IMR-90 (cell line): ENCODE measurements around the gene CEACAM16.
A peak's percentile ranks its signal among the peaks of the same experiment; 100 is the strongest.

Source experiments
- CEBPB ChIP-seq: IDR thresholded peaks from 2 replicates; pipeline ENCODE4 v1.6.1; 2012; ENCODE audit warnings: low read depth, low read length, improper control_type of control experiment
- MAFK ChIP-seq: IDR thresholded peaks from 2 replicates; pipeline ENCODE4 v1.6.1; 2012; ENCODE audit warnings: low read depth, low read length, improper control_type of control experiment
- MAZ ChIP-seq: IDR thresholded peaks from 2 replicates; pipeline ENCODE4 v1.6.1; 2012; ENCODE audit warnings: low read depth, mild to moderate bottlenecking, low read length, improper control_type of control experiment, moderate library complexity, borderline replicate concordance
- POLR2A ChIP-seq: IDR thresholded peaks from 2 replicates; pipeline ENCODE4 v1.6.1; 2012; ENCODE audit warnings: mild to moderate bottlenecking, low read depth, low read length
- RAD21 ChIP-seq: IDR thresholded peaks from 2 replicates; pipeline ENCODE4 v1.6.1; 2012; ENCODE audit warnings: low read length, improper control_type of control experiment
- RCOR1 ChIP-seq: IDR thresholded peaks from 2 replicates; pipeline ENCODE4 v1.6.1; 2012; ENCODE audit warnings: mild to moderate bottlenecking, low read length, improper control_type of control experiment; ENCODE audit not compliant: insufficient replicate concordance
- RFX5 ChIP-seq: IDR thresholded peaks from 2 replicates; pipeline ENCODE4 v1.8.0; 2012; ENCODE audit warnings: low read depth, mild to moderate bottlenecking, low read length, moderate library complexity
- TF ChIP-seq, protein P1 (sequence below): conservative IDR thresholded peaks from 2 replicates; pipeline ENCODE4 v1.5.1; 2012; ENCODE audit warnings: mild to moderate bottlenecking, low read depth, low read length, improper control_type of control experiment
- TF ChIP-seq, protein P2 (sequence below): fragments of 150-350 bp; IDR thresholded peaks from 2 replicates; pipeline ENCODE4 v1.6.1; 2017; ENCODE audit warnings: mild to moderate bottlenecking, antibody characterized with exemption, low read length, low read depth
- TF ChIP-seq, protein P3 (sequence below): fragments of 150-350 bp; IDR thresholded peaks from 2 replicates; pipeline ENCODE4 v1.6.1; 2016; ENCODE audit warnings: low read depth, mild to moderate bottlenecking, low read length, moderate library complexity, borderline replicate concordance

DNA sequence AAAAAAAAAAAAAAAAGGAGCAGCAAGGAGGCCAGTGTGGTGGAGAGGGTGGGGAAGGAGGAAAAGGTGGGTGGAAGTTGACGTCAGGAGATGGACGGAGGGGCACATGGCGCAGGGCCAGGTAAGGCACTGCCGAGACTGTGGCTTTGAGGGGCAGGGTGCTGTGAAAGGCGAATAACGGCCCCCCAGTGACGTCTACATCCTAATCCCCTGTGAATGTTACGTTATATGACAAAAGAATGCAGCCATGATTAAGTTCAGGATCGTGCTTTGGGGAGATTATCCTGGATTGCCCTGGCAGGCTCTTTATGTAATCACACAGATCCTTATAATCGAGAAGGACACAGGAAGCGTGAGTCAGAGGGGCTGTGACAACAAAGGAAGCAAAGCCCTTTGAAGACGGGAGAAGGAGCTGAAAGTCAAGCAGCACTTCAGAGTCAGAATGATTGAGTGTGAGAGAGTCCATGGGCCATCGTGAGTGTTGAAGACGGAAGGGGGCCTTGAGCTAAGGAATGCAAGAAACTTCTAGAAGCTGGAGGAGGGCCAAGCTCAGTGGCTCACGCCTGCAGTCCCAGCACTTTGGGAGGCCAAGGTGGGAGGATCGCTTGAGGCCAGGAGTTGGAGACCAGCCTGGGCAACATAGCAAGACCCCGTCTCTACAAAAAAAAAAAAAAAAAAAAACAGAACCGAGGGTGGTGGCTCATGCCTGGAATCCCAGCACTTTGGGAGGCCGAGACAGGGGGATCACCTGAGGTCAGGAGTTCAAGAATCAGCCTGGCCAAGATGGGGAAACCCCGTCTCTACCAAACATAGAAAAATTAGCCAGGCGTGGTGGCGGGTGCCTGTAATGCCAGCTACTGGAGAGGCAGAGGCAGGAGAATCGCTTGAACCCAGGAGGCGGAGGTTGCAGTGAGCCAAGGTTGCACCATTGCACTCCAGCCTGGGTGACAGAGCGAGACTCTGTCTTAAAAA, 13.8 kb upstream of the CEACAM16 start:
- TF ChIP-seq, protein P1, sequence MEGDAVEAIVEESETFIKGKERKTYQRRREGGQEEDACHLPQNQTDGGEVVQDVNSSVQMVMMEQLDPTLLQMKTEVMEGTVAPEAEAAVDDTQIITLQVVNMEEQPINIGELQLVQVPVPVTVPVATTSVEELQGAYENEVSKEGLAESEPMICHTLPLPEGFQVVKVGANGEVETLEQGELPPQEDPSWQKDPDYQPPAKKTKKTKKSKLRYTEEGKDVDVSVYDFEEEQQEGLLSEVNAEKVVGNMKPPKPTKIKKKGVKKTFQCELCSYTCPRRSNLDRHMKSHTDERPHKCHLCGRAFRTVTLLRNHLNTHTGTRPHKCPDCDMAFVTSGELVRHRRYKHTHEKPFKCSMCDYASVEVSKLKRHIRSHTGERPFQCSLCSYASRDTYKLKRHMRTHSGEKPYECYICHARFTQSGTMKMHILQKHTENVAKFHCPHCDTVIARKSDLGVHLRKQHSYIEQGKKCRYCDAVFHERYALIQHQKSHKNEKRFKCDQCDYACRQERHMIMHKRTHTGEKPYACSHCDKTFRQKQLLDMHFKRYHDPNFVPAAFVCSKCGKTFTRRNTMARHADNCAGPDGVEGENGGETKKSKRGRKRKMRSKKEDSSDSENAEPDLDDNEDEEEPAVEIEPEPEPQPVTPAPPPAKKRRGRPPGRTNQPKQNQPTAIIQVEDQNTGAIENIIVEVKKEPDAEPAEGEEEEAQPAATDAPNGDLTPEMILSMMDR, result no peak
- TF ChIP-seq POLR2A (no peak), RAD21 (no peak), MAFK (no peak), RCOR1 (no peak), CEBPB (peak; percentile 49), MAZ (0 out of 2 replicates have a peak, but pooled peaks have one; percentile 32), RFX5 (no peak)
- TF ChIP-seq, protein P2, sequence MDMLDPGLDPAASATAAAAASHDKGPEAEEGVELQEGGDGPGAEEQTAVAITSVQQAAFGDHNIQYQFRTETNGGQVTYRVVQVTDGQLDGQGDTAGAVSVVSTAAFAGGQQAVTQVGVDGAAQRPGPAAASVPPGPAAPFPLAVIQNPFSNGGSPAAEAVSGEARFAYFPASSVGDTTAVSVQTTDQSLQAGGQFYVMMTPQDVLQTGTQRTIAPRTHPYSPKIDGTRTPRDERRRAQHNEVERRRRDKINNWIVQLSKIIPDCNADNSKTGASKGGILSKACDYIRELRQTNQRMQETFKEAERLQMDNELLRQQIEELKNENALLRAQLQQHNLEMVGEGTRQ, result no peak
- TF ChIP-seq, protein P3, sequence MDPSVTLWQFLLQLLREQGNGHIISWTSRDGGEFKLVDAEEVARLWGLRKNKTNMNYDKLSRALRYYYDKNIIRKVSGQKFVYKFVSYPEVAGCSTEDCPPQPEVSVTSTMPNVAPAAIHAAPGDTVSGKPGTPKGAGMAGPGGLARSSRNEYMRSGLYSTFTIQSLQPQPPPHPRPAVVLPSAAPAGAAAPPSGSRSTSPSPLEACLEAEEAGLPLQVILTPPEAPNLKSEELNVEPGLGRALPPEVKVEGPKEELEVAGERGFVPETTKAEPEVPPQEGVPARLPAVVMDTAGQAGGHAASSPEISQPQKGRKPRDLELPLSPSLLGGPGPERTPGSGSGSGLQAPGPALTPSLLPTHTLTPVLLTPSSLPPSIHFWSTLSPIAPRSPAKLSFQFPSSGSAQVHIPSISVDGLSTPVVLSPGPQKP, result no peak
